Nephron progenitor cell (in vitro differentiated cells): ENCODE data around the gene TMEM128.

Experiments used
- DNase-seq: peaks from one replicate; pipeline ENCODE4 v3.0.0; 2021
- H3K27ac Mint-ChIP-seq: 2 replicates; pipeline ENCODE4 v1.8.0; 2021; ENCODE audit warnings: mild to moderate bottlenecking, moderate library complexity, mixed read lengths
- H3K27me3 Mint-ChIP-seq: 2 replicates; pipeline ENCODE4 v1.8.0; 2021; ENCODE audit warnings: mild to moderate bottlenecking, low read depth, mixed read lengths; ENCODE audit not compliant: poor library complexity
- H3K36me3 Mint-ChIP-seq: 2 replicates; pipeline ENCODE4 v1.8.0; 2021; ENCODE audit warnings: low read depth, mixed read lengths
- H3K4me1 Mint-ChIP-seq: 2 replicates; pipeline ENCODE4 v1.8.0; 2021; ENCODE audit warnings: mixed read lengths
- H3K4me3 Mint-ChIP-seq: 2 replicates; pipeline ENCODE4 v1.8.0; 2021; ENCODE audit warnings: mild to moderate bottlenecking, moderate library complexity, mixed read lengths
- H3K9me3 Mint-ChIP-seq: 2 replicates; pipeline ENCODE4 v1.8.0; 2021; ENCODE audit warnings: mild to moderate bottlenecking, moderate library complexity, mixed read lengths
- CTCF ChIP-seq: fragments of 200-600 bp; sonication (generic); IDR thresholded peaks from 2 replicates; pipeline ENCODE4 v1.5.0; 2021; ENCODE audit warnings: antibody characterized with exemption

Gene TMEM128

GRCh38 chr4:4289055-4289454, 41.0 kb upstream of the TMEM128 start:
- TF ChIP-seq CTCF = no peak
- Mint-ChIP-seq H3K4me1 (peaks cover 29% of the 10 kb centered on the region), H3K27ac (no peak overlapping the region), H3K27me3 (peaks cover 4% of the 10 kb centered on the region), H3K4me3 (peak overlapping the region; percentile 96), H3K9me3 (no peaks in the 10 kb centered on the region), H3K36me3 (peaks cover 19% of the 10 kb centered on the region)
- DNase-seq = no peak

- Mint-ChIP-seq H3K27ac (no peak overlapping the region), H3K4me3 (peak overlapping the region; percentile 40), H3K36me3 (peaks cover 27% of the 10 kb centered on the region), H3K9me3 (no peaks in the 10 kb centered on the region), H3K4me1 (peaks cover 29% of the 10 kb centered on the region), H3K27me3 (peaks cover 4% of the 10 kb centered on the region)
- no peak for TF ChIP-seq CTCF
- DNase-seq = no peak
These were observed 40.1 kb upstream of the TMEM128 start for GRCh38 chr4:4288098-4288497.

- H3K9me3 Mint-ChIP-seq = no peaks in the 10 kb centered on the region
- TF ChIP-seq CTCF = no peak
- peaks cover 7% of the 10 kb centered on the region for H3K27me3 Mint-ChIP-seq
- DNase-seq = no peak
- no peak overlapping the region for H3K27ac Mint-ChIP-seq
- peaks cover 16% of the 10 kb centered on the region for H3K4me1 Mint-ChIP-seq
- H3K4me3 Mint-ChIP-seq = no peak overlapping the region
- peaks cover 51% of the 10 kb centered on the region for H3K36me3 Mint-ChIP-seq
These were observed 37.0 kb upstream of the TMEM128 start for GRCh38 chr4:4284827-4285618.

- TF ChIP-seq CTCF = no peak
- Mint-ChIP-seq H3K4me1 (no peaks in the 10 kb centered on the region), H3K9me3 (no peaks in the 10 kb centered on the region), H3K27me3 (peaks cover 3% of the 10 kb centered on the region), H3K36me3 (peaks cover 56% of the 10 kb centered on the region), H3K27ac (no peak overlapping the region), H3K4me3 (no peak overlapping the region)
- no peak for DNase-seq
These were observed 33.8 kb upstream of the TMEM128 start for GRCh38 chr4:4281787-4282186.

- Mint-ChIP-seq H3K27me3 (peaks cover 4% of the 10 kb centered on the region), H3K9me3 (no peaks in the 10 kb centered on the region), H3K4me1 (no peaks in the 10 kb centered on the region), H3K27ac (peak overlapping the region; percentile 38), H3K36me3 (peaks cover 54% of the 10 kb centered on the region), H3K4me3 (no peak overlapping the region)
- no peak for DNase-seq
- no peak for TF ChIP-seq CTCF
These were observed 29.5 kb upstream of the TMEM128 start for GRCh38 chr4:4277531-4277930.

DNA sequence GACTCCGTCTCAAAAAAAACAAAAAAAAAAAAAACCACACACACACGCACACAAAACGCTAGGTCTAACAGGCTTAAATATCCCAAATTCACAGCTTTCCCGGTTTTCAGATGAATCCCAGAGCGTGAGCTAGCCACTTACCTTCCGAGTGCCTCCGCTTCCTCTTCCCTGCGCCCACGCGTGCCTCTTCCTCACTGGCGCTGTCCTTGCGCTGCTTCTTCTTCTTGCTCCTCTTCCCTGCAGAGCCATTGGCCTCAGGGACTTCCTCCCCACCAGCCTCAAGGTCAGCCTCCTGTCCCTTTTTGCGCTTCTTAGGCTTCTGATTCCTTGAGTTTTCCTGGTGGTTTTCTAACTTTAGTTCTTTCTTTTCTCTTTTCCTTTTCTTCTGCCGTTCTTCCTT, 26.2 kb upstream of the TMEM128 start:
- Mint-ChIP-seq H3K27ac (no peak overlapping the region), H3K36me3 (peaks cover 47% of the 10 kb centered on the region), H3K4me1 (no peaks in the 10 kb centered on the region), H3K4me3 (no peak overlapping the region), H3K27me3 (peaks cover 6% of the 10 kb centered on the region), H3K9me3 (no peaks in the 10 kb centered on the region)
- TF ChIP-seq CTCF = no peak
- DNase-seq = no peak
